A673 (cell line): ENCODE data around the gene COLQ.

Experiments used
- EZH2 ChIP-seq: fragments of 200-600 bp; sonication (generic); IDR thresholded peaks from 2 replicates; pipeline ENCODE4 v1.6.1; 2017; ENCODE audit warnings: borderline replicate concordance, low read depth, mild to moderate bottlenecking, mixed read lengths, antibody characterized with exemption, low read length; ENCODE audit not compliant: poor library complexity, severe bottlenecking
- TF ChIP-seq, protein P1 (sequence below): fragments of 300-800, 200-600 bp; sonication (generic); conservative IDR thresholded peaks from 2 replicates; pipeline ENCODE4 v1.5.1; 2017; ENCODE audit warnings: low read depth, mild to moderate bottlenecking, antibody characterized with exemption, low read length, moderate library complexity, mixed read lengths

DNA sequence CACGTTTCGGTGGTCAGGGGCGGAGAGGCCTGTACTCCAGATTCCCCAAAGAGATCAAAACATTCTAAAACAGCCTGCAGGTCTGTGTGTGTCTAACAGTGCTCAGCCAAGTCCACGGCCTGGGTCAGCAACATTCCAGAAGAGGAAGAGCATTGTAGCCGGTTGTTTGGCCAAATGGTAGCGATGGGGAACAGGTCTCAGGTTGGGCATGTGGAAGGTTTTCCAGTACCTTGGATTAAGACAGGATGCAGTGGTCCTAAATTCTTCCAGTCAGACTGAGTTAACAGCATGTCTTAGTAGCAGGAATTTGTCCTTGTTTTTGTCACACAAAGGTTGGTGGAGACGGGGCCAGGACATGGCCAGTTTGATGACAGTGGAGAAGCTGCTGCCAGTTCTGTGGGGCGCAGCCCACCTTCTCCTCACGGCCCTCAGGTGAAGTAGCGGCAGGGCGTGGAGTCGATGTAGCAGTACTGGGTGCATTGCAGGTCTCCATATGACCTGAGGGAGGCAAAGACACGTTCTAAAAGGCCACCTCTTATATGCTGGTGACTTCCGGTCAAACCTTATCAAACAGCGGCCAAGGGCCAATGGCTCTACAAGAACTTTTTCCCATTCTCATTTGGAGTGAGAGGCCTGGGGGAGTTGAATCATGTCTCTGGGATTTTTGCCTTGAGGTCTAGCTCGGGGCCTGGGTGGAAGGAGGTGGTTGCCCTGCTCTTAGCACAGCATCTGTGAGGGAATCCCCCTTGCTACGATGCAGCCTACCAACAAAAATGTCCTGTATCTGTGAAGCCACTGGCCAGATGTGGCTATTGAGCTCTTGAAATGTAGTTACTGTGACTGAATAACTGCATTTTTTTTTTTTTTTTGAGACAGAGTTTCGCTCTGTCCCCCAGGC, 70.0 kb downstream of the COLQ start:
- TF ChIP-seq, protein P1, sequence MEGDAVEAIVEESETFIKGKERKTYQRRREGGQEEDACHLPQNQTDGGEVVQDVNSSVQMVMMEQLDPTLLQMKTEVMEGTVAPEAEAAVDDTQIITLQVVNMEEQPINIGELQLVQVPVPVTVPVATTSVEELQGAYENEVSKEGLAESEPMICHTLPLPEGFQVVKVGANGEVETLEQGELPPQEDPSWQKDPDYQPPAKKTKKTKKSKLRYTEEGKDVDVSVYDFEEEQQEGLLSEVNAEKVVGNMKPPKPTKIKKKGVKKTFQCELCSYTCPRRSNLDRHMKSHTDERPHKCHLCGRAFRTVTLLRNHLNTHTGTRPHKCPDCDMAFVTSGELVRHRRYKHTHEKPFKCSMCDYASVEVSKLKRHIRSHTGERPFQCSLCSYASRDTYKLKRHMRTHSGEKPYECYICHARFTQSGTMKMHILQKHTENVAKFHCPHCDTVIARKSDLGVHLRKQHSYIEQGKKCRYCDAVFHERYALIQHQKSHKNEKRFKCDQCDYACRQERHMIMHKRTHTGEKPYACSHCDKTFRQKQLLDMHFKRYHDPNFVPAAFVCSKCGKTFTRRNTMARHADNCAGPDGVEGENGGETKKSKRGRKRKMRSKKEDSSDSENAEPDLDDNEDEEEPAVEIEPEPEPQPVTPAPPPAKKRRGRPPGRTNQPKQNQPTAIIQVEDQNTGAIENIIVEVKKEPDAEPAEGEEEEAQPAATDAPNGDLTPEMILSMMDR, result no peak
- TF ChIP-seq EZH2, result no peak
